Hepatocyte (in vitro differentiated cells): Measurements from ENCODE around the gene FBLL1. TPM values are rescaled to one million over a fixed set of nuclear protein-coding genes. Genes with fewer than 3 reads are reported as not detected.
A peak's percentile ranks its signal among the peaks of the same experiment; 100 is the strongest.

Source experiments
- DNase-seq: peaks from one replicate; pipeline ENCODE4 v3.0.0-alpha.2; 2016; ENCODE audit warnings: low spot score
- H2AFZ ChIP-seq: fragments of 200-600 bp; sonication (generic); 2 replicates; pipeline ENCODE4 v1.6.0; 2016; ENCODE audit warnings: antibody characterized with exemption, mild to moderate bottlenecking
- H3K27ac ChIP-seq: fragments of 200-600 bp; sonication (generic); 2 replicates; pipeline ENCODE4 v1.5.1; 2016; ENCODE audit warnings: mild to moderate bottlenecking
- H3K27me3 ChIP-seq: fragments of 200-600 bp; sonication (generic); 2 replicates; pipeline ENCODE4 v1.6.1; 2016
- H3K36me3 ChIP-seq: fragments of 200-600 bp; sonication (generic); replicated peaks from 2 replicates; pipeline ENCODE4 v1.5.1; 2016; ENCODE audit warnings: low read depth; ENCODE audit not compliant: insufficient read depth
- H3K4me1 ChIP-seq: fragments of 200-600 bp; sonication (generic); 2 replicates; pipeline ENCODE4 v1.5.1; 2016; ENCODE audit warnings: mild to moderate bottlenecking, moderate library complexity; ENCODE audit not compliant: insufficient read depth
- H3K4me2 ChIP-seq: fragments of 200-600 bp; sonication (generic); 2 replicates; pipeline ENCODE4 v1.6.0; 2016
- H3K4me3 ChIP-seq: fragments of 200-600 bp; sonication (generic); 2 replicates; pipeline ENCODE4 v1.5.1; 2016; ENCODE audit warnings: mild to moderate bottlenecking
- H3K79me2 ChIP-seq: fragments of 200-600 bp; sonication (generic); 2 replicates; pipeline ENCODE4 v1.6.0; 2017; ENCODE audit warnings: mild to moderate bottlenecking
- H3K9me2 ChIP-seq: fragments of 200-600 bp; sonication (generic); replicated peaks from 2 replicates; pipeline ENCODE4 v1.6.0; 2017; ENCODE audit warnings: mild to moderate bottlenecking; ENCODE audit not compliant: insufficient read depth
- H3K9me3 ChIP-seq: fragments of 200-600 bp; sonication (generic); 2 replicates; pipeline ENCODE4 v1.5.1; 2016; ENCODE audit warnings: low read depth, mild to moderate bottlenecking
- H4K20me1 ChIP-seq: fragments of 200-600 bp; sonication (generic); 2 replicates; pipeline ENCODE4 v1.6.0; 2016; ENCODE audit warnings: mild to moderate bottlenecking; ENCODE audit not compliant: insufficient read depth, poor library complexity, severe bottlenecking
- CTCF ChIP-seq: fragments of 200-600 bp; sonication (generic); IDR thresholded peaks from 2 replicates; pipeline ENCODE4 v1.5.1; 2016; ENCODE audit warnings: antibody characterized with exemption, mild to moderate bottlenecking; ENCODE audit not compliant: poor library complexity
- EZH2 ChIP-seq: fragments of 200-600 bp; sonication (generic); IDR thresholded peaks from 2 replicates; pipeline ENCODE4 v1.6.1; 2016; ENCODE audit warnings: antibody characterized with exemption, mild to moderate bottlenecking, borderline replicate concordance
- EZH2phosphoT487 ChIP-seq: fragments of 200-600 bp; sonication (generic); IDR thresholded peaks from one replicate; pipeline ENCODE4 v1.6.1; 2018; ENCODE audit warnings: antibody characterized with exemption, mild to moderate bottlenecking, low read depth, moderate library complexity; ENCODE audit not compliant: unreplicated experiment, severe bottlenecking
- WGBS: methylation state at CpG from one replicate; pipeline ENCODE4 v1.1.6; 2016; ENCODE audit warnings: low lambda C conversion rate; ENCODE audit errors: missing lambda C conversion rate; 5-methylcytosine and 5-hydroxymethylcytosine counted together
- polyA plus RNA-seq: library from polyadenylated mRNA; unstranded; fragments of >200 nt; fragmentation: Nextera tagmentation; extraction: Ambion mirVana; gene quantifications from 2 replicates; pipeline ENCODE4 v1.2.1, GENCODE V29; 2016
- total RNA-seq: library from RNA; depleted of rRNA; stranded (reverse); fragments of >200 nt; gene quantifications from 2 replicates; pipeline ENCODE4 v1.2.3, GENCODE V29; 2014

FBLL1 gene
- total and polyA plus RNA-seq, 2 experiments from 2014 or later = 1.7 to 2.4 TPM

DNA sequence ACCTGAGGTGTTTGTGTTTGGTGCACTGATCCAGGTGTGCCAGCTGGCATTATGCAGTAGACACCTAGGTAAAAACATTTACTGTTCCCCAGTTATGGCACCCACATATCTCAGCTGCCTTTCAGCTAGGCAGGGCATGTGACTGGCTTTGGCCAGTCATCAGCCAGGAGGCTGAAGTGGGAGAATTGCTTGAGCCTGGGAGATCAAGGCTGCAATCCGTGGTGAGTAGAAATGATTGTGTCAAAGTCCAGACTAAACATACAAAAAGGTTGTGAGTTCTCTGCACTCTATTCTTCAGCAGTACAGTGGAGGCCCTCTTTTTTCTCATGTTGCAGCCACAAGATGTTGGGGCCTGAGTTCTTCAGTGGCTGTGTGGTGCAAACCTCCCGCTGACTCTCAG is 3.2 kb upstream of the FBLL1 start:
- H3K9me2 ChIP-seq = no peaks in the 10 kb centered on the region
- H3K4me3 ChIP-seq = no peak overlapping the region
- no peaks in the 10 kb centered on the region for H3K4me1 ChIP-seq
- no peaks in the 10 kb centered on the region for H4K20me1 ChIP-seq
- H3K4me2 ChIP-seq = no peak overlapping the region
- 79% methylated on average over 2 of the region's 2 CpGs for WGBS
- no peaks in the 10 kb centered on the region for H3K36me3 ChIP-seq
- H3K27ac ChIP-seq = no peak overlapping the region
- no peaks in the 10 kb centered on the region for H3K9me3 ChIP-seq
- peak; percentile 37 for DNase-seq
- no peak overlapping the region for H2AFZ ChIP-seq
- TF ChIP-seq EZH2 (no peak), CTCF (no peak), EZH2phosphoT487 (no peak)
- H3K79me2 ChIP-seq = no peaks in the 10 kb centered on the region
- peaks cover 12% of the 10 kb centered on the region for H3K27me3 ChIP-seq

GRCh38 chr5:168527756-168528295 is 1.3 kb upstream of the FBLL1 start:
- no peak for TF ChIP-seq EZH2phosphoT487
- TF ChIP-seq EZH2 = no peak
- TF ChIP-seq CTCF = no peak
- peaks cover 19% of the 10 kb centered on the region for H3K27me3 ChIP-seq
- no peak overlapping the region for H3K27ac ChIP-seq
- H3K79me2 ChIP-seq = no peaks in the 10 kb centered on the region
- no peaks in the 10 kb centered on the region for H4K20me1 ChIP-seq
- H3K36me3 ChIP-seq = no peaks in the 10 kb centered on the region
- DNase-seq = no peak
- no peaks in the 10 kb centered on the region for H3K9me2 ChIP-seq
- no peak overlapping the region for H2AFZ ChIP-seq
- H3K9me3 ChIP-seq = no peaks in the 10 kb centered on the region
- no peak overlapping the region for H3K4me2 ChIP-seq
- H3K4me1 ChIP-seq = no peaks in the 10 kb centered on the region
- 92% methylated on average over 4 of the region's 4 CpGs for WGBS
- H3K4me3 ChIP-seq = no peak overlapping the region

DNA sequence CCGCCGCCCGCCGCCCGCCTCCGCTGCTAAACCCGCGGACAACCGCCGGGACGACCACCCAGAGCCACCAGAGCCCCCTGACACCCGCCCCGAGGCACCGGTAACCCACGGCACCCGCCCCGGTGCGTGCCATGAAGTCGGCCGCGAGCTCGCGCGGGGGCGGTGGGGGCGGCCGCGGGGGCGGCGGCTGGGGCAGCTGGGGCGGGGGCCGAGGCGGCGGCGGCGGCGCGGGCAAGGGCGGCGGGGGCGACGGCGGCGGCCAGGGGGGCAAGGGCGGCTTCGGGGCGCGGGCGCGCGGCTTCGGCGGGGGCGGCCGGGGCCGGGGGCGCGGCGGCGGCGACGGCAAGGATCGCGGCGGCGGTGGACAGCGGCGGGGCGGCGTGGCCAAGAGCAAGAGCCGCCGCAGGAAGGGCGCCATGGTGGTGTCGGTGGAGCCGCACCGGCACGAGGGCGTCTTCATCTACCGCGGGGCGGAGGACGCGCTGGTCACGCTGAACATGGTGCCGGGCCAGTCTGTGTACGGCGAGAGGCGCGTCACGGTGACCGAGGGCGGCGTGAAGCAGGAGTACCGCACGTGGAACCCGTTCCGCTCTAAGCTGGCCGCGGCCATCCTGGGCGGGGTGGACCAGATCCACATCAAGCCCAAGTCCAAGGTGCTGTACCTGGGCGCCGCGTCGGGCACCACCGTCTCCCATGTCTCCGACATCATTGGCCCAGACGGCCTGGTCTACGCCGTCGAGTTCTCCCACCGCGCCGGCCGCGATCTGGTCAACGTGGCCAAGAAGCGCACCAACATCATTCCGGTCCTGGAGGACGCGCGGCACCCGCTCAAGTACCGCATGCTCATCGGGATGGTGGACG is 499 bp downstream of the FBLL1 start:
- H3K36me3 ChIP-seq = no peaks in the 10 kb centered on the region
- H3K79me2 ChIP-seq = no peaks in the 10 kb centered on the region
- WGBS = 69% methylated on average over 43 of the region's 125 CpGs
- peak overlapping the region; percentile 91 for H3K4me2 ChIP-seq
- DNase-seq = peak; percentile 18
- no peaks in the 10 kb centered on the region for H3K4me1 ChIP-seq
- H2AFZ ChIP-seq = peak overlapping the region; percentile 60
- TF ChIP-seq EZH2phosphoT487 (no peak), CTCF (no peak), EZH2 (no peak)
- H4K20me1 ChIP-seq = no peaks in the 10 kb centered on the region
- H3K27ac ChIP-seq = no peak overlapping the region
- no peaks in the 10 kb centered on the region for H3K9me2 ChIP-seq
- no peaks in the 10 kb centered on the region for H3K9me3 ChIP-seq
- peaks cover 19% of the 10 kb centered on the region for H3K27me3 ChIP-seq
- H3K4me3 ChIP-seq = peak overlapping the region; percentile 39
